Measurements from ENCODE around the gene NISCH.

The NISCH gene

DNA sequence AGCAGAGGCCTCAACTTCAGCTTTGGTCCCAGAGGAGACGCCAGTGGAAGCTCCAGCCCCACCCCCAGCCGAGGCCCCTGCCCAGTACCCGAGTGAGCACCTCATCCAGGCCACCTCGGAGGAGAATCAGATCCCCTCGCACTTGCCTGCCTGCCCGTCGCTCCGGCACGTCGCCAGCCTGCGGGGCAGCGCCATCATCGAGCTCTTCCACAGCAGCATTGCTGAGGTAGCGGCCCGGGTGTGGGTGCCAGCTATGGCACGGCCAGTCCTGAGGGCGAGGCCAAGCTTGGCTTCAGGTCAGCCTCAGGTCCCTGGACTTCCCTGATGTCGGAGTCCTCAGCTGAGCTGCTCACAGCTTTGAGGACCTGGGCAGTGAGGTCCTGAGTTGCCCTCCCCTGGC lies 34.0 kb downstream of the NISCH start:
- no peaks in the 10 kb centered on the region for H3K79me2 ChIP-seq (ENCODE audit: insufficient read depth, low read length)
- H3K4me2 ChIP-seq (ENCODE audit: low read depth, low read length, poor library complexity, severe bottlenecking) = no peak overlapping the region
- H3K27me3 ChIP-seq (ENCODE audit: low read length) = no peaks in the 10 kb centered on the region
- H3K27ac ChIP-seq (ENCODE audit: low read depth, low read length) = no peak overlapping the region
- no peak overlapping the region for H3K4me3 ChIP-seq (ENCODE audit: insufficient read depth, low read length, poor library complexity, severe bottlenecking)
- no peaks in the 10 kb centered on the region for H3K9me3 ChIP-seq (ENCODE audit: insufficient read depth, low read length)
- TF ChIP-seq, protein P1, sequence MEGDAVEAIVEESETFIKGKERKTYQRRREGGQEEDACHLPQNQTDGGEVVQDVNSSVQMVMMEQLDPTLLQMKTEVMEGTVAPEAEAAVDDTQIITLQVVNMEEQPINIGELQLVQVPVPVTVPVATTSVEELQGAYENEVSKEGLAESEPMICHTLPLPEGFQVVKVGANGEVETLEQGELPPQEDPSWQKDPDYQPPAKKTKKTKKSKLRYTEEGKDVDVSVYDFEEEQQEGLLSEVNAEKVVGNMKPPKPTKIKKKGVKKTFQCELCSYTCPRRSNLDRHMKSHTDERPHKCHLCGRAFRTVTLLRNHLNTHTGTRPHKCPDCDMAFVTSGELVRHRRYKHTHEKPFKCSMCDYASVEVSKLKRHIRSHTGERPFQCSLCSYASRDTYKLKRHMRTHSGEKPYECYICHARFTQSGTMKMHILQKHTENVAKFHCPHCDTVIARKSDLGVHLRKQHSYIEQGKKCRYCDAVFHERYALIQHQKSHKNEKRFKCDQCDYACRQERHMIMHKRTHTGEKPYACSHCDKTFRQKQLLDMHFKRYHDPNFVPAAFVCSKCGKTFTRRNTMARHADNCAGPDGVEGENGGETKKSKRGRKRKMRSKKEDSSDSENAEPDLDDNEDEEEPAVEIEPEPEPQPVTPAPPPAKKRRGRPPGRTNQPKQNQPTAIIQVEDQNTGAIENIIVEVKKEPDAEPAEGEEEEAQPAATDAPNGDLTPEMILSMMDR (IDR thresholded peaks at IDR 0.05; ENCODE audit: insufficient read depth, low read length, poor library complexity, severe bottlenecking) = no peak
- TF ChIP-seq EZH2phosphoT487 (conservative IDR thresholded peaks at IDR 0.05; ENCODE audit: low read length) = no peak
- H3F3A ChIP-seq (ENCODE audit: insufficient read depth) = no peaks in the 10 kb centered on the region
- H4K20me1 ChIP-seq (ENCODE audit: low read depth, low read length) = no peaks in the 10 kb centered on the region
- H2AFZ ChIP-seq (ENCODE audit: low read depth, low read length, severe bottlenecking) = no peak overlapping the region
- H3K9me2 ChIP-seq (replicated peaks; ENCODE audit: insufficient read depth, low read length) = no peaks in the 10 kb centered on the region
- no peak overlapping the region for H3K9ac ChIP-seq (ENCODE audit: low read length)
- no peaks in the 10 kb centered on the region for H3K36me3 ChIP-seq (ENCODE audit: low read length)

DNA sequence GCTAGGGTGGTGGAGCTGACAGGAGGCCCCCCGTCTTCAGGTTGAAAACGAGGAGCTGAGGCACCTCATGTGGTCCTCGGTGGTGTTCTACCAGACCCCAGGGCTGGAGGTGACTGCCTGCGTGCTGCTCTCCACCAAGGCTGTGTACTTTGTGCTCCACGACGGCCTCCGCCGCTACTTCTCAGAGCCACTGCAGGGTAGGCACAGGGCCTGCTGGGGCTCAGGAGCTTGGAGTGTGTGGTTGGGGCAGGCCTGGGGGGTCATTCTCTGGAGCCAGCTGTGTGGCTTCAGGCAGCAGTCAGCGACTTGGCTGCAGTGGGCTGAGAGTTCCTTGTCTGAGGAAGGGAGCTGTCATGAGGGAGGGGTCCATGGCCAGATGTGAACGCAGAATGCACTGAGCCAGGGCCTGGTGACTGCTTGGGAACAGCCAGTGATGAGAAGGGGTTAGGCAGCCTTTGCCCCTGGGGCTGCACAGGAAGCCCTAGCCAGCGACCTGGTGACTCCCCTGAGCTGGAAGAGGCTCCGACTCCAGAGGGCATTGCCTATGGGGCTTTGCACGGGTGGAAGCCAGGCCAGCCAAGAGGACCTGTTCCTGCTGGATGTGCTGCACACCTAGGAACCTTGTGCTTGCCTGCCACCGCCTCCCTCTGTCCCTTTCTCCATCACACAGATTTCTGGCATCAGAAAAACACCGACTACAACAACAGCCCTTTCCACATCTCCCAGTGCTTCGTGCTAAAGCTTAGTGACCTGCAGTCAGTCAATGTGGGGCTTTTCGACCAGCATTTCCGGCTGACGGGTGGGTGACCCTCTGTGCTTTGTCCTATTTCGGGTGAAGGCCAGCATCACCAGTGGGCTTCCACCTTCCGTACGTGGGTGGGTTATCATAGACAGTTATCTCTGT lies 34.9 kb downstream of the NISCH start:
- H3K27me3 ChIP-seq (ENCODE audit: low read length) = no peaks in the 10 kb centered on the region
- H3K4me2 ChIP-seq (ENCODE audit: low read depth, low read length, poor library complexity, severe bottlenecking) = no peak overlapping the region
- H3K9ac ChIP-seq (ENCODE audit: low read length) = no peak overlapping the region

DNA sequence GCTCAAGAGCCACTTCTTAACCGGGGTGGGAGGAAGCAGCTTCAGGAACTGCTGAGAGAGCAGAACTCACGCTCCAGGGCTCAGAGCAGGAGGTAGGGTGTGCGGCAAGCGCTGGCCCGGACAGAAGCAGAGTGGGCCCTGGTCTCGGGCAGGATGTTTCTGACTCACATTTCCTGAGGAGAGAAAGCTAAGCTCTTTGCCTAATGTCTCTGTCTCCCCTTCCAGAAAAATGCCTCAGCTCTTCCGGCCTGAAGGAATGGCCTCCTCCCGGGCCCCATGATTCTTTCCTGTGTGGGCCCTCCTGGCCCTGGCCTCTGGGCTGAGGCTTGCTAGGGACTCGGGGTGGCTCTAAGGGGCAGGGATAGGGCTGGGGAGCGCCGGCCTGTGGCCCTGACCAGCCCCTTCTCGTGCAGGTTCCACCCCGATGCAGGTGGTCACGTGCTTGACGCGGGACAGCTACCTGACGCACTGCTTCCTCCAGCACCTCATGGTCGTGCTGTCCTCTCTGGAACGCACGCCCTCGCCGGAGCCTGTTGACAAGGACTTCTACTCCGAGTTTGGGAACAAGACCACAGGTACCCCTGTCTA lies 35.6 kb downstream of the NISCH start:
- Histone ChIP-seq H3K27me3 (ENCODE audit: low read length) (no peaks in the 10 kb centered on the region), H3F3A (ENCODE audit: insufficient read depth) (no peaks in the 10 kb centered on the region), H3K9me3 (ENCODE audit: insufficient read depth, low read length) (no peaks in the 10 kb centered on the region), H3K4me3 (ENCODE audit: insufficient read depth, low read length, poor library complexity, severe bottlenecking) (no peak overlapping the region), H3K36me3 (ENCODE audit: low read length) (no peaks in the 10 kb centered on the region), H3K9me2 (replicated peaks; ENCODE audit: insufficient read depth, low read length) (no peaks in the 10 kb centered on the region), H2AFZ (ENCODE audit: low read depth, low read length, severe bottlenecking) (no peak overlapping the region), H3K79me2 (ENCODE audit: insufficient read depth, low read length) (no peaks in the 10 kb centered on the region), H3K27ac (ENCODE audit: low read depth, low read length) (no peak overlapping the region), H3K9ac (ENCODE audit: low read length) (no peak overlapping the region), H3K4me2 (ENCODE audit: low read depth, low read length, poor library complexity, severe bottlenecking) (no peak overlapping the region), H4K20me1 (ENCODE audit: low read depth, low read length) (no peaks in the 10 kb centered on the region)
- no peak for TF ChIP-seq EZH2phosphoT487 (conservative IDR thresholded peaks at IDR 0.05; ENCODE audit: low read length)
- TF ChIP-seq, protein P1 (IDR thresholded peaks at IDR 0.05; ENCODE audit: insufficient read depth, low read length, poor library complexity, severe bottlenecking) = no peak

More for the DNA sequence above, 34.9 kb downstream of the NISCH start:
- Histone ChIP-seq H3F3A (ENCODE audit: insufficient read depth) (no peaks in the 10 kb centered on the region), H3K4me3 (ENCODE audit: insufficient read depth, low read length, poor library complexity, severe bottlenecking) (no peak overlapping the region), H3K36me3 (ENCODE audit: low read length) (no peaks in the 10 kb centered on the region), H3K9me3 (ENCODE audit: insufficient read depth, low read length) (no peaks in the 10 kb centered on the region), H3K79me2 (ENCODE audit: insufficient read depth, low read length) (no peaks in the 10 kb centered on the region), H4K20me1 (ENCODE audit: low read depth, low read length) (no peaks in the 10 kb centered on the region), H2AFZ (ENCODE audit: low read depth, low read length, severe bottlenecking) (no peak overlapping the region), H3K9me2 (replicated peaks; ENCODE audit: insufficient read depth, low read length) (no peaks in the 10 kb centered on the region), H3K27ac (ENCODE audit: low read depth, low read length) (no peak overlapping the region)
- TF ChIP-seq EZH2phosphoT487 (conservative IDR thresholded peaks at IDR 0.05; ENCODE audit: low read length) = no peak
- TF ChIP-seq, protein P1 (IDR thresholded peaks at IDR 0.05; ENCODE audit: insufficient read depth, low read length, poor library complexity, severe bottlenecking) = no peak

Measured in SU-DHL-6 (cell line).